Caco-2 (cell line): ENCODE data around the gene IL32. TPM values are rescaled to one million over a fixed set of nuclear protein-coding genes. Genes with fewer than 3 reads are reported as not detected.
"Not testable (repeated sequence)": the region's sequence is repeated elsewhere in the genome, so short reads cannot be mapped to it uniquely, and the experiment has no call there.

Source experiments
- BruUV-seq: library from RNA; stranded (reverse); fragments of 400-500 nt; replicated peaks from 2 replicates; lab custom pipeline; 2021; lab: Mats Ljungman, UMichigan
- CTCF ChIA-PET: fragments of 300-600 bp; sonication (Branson Sonifier 250); formaldehyde crosslinking; loops from one replicate; lab custom pipeline; 2022; ENCODE audit warnings: antibody characterized with exemption; lab: Charles Lee
- POLR2A ChIA-PET: fragments of 300-600 bp; sonication (Branson Sonifier 250); formaldehyde crosslinking; loops from one replicate; lab custom pipeline; 2022; ENCODE audit warnings: antibody characterized with exemption; lab: Charles Lee
- DNase-seq, 2 experiments: peaks; one replicate each; pipeline versions ENCODE4 v3.0.0 to v3.0.0-alpha.2; 2020 to 2022
- H3K27me3 ChIP-seq: replicated peaks from 2 replicates; pipeline ENCODE4 v1.6.0; 2011; ENCODE audit warnings: low read length; ENCODE audit not compliant: control insufficient read depth, insufficient read depth
- H3K36me3 ChIP-seq: 2 replicates; pipeline ENCODE4 v1.5.1; 2011; ENCODE audit warnings: low read length; ENCODE audit not compliant: control insufficient read depth, insufficient read depth
- H3K4me1 ChIP-seq: fragments of 250-450 bp; sonication (Bioruptor Pico); 2 replicates; pipeline ENCODE4 v1.5.1; 2020; ENCODE audit warnings: mild to moderate bottlenecking
- H3K4me3 ChIP-seq: 2 replicates; pipeline ENCODE4 v1.5.1; 2011; ENCODE audit warnings: low read depth, mild to moderate bottlenecking, control low read depth, low read length
- H3K9me3 ChIP-seq: fragments of 250-450 bp; sonication (Bioruptor Pico); 2 replicates; pipeline ENCODE4 v1.5.1; 2020; ENCODE audit warnings: mild to moderate bottlenecking, moderate library complexity
- H3K27ac Mint-ChIP-seq: one replicate; pipeline ENCODE4 v1.8.0; 2022; ENCODE audit warnings: mixed read lengths; ENCODE audit not compliant: unreplicated experiment
- H3K27me3 Mint-ChIP-seq: one replicate; pipeline ENCODE4 v1.8.0; 2022; ENCODE audit warnings: mixed read lengths; ENCODE audit not compliant: insufficient read depth, unreplicated experiment
- H3K36me3 Mint-ChIP-seq: one replicate; pipeline ENCODE4 v1.8.0; 2022; ENCODE audit warnings: mild to moderate bottlenecking, mixed read lengths; ENCODE audit not compliant: insufficient read depth, unreplicated experiment
- H3K4me1 Mint-ChIP-seq: one replicate; pipeline ENCODE4 v1.8.0; 2022; ENCODE audit warnings: low read depth, mixed read lengths; ENCODE audit not compliant: unreplicated experiment
- H3K4me3 Mint-ChIP-seq: one replicate; pipeline ENCODE4 v1.8.0; 2022; ENCODE audit warnings: mild to moderate bottlenecking, moderate library complexity, mixed read lengths; ENCODE audit not compliant: unreplicated experiment
- H3K9me3 Mint-ChIP-seq: one replicate; pipeline ENCODE4 v1.8.0; 2022; ENCODE audit warnings: mixed read lengths; ENCODE audit not compliant: unreplicated experiment
- intact Hi-C: fragments of 100-400 bp; cut with micrococcal nuclease; formaldehyde crosslinking; loops from one replicate; pipeline ENCODE4 v1.10.0; 2022; ENCODE audit not compliant: unreplicated experiment
- total RNA-seq: library from RNA; stranded (reverse); gene quantifications from 2 replicates; pipeline ENCODE4 v1.2.3, GENCODE V29; 2022
- TF ChIP-seq, protein P1 (sequence below), 2 experiments: fragments of 200-600 bp in 1 of 2; IDR thresholded peaks; 1 replicate in 1 of 2; 2 replicates in 1 of 2; pipeline versions ENCODE4 v1.5.1 to v1.8.0; 2011 to 2022; ENCODE audit warnings: antibody characterized with exemption in 1 of 2, control low read depth in 1 of 2, inconsistent platforms in 1 of 2, low read depth in 1 of 2, low read length in 1 of 2, mild to moderate bottlenecking in 1 of 2, moderate library complexity in 1 of 2; ENCODE audit not compliant: insufficient read depth in 1 of 2, severe bottlenecking in 1 of 2, unreplicated experiment in 1 of 2

The IL32 gene
- total RNA-seq, 1 experiment from 2014 or later: 149 TPM

GRCh38 chr16:3072576-3073263 lies 7.3 kb downstream of the IL32 start:
- H3K9me3 Mint-ChIP-seq, H3K36me3 Mint-ChIP-seq, H3K9me3 ChIP-seq, intact Hi-C loops, BruUV-seq, H3K4me3 ChIP-seq, CTCF ChIA-PET, H3K4me1 Mint-ChIP-seq, H3K27ac Mint-ChIP-seq, DNase-seq, H3K4me3 Mint-ChIP-seq, POLR2A ChIA-PET, H3K4me1 ChIP-seq, H3K36me3 ChIP-seq, H3K27me3 Mint-ChIP-seq, H3K27me3 ChIP-seq: not testable (repeated sequence)

DNA sequence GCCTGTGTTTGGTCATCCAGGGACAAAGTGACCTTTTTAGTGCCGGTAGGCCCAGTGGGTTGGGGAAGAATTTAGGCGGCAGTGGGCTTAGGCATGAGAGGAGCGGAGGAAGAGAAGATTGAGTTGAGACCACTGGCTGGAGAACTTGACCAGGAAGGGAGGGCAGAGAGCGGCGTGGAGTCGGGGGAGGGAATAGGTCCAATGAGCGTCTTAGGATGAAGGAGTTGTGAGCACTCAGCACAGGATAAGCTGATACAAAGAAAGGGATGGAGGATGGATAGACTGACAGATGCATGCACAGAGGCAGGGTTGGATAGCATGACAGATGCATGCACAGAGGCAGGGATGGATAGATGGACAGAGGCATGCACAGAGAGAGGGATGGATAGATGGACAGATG lies 8.0 kb downstream of the IL32 start:
- no peak overlapping the region for H3K4me3 ChIP-seq
- Mint-ChIP-seq H3K27ac (no peak overlapping the region), H3K4me3 (no peak overlapping the region), H3K27me3 (peaks cover 8% of the 10 kb centered on the region), H3K9me3 (no peaks in the 10 kb centered on the region), H3K4me1 (peaks cover 9% of the 10 kb centered on the region), H3K36me3 (peaks cover 6% of the 10 kb centered on the region)
- H3K36me3 ChIP-seq: no peaks in the 10 kb centered on the region
- TF ChIP-seq, protein P1, sequence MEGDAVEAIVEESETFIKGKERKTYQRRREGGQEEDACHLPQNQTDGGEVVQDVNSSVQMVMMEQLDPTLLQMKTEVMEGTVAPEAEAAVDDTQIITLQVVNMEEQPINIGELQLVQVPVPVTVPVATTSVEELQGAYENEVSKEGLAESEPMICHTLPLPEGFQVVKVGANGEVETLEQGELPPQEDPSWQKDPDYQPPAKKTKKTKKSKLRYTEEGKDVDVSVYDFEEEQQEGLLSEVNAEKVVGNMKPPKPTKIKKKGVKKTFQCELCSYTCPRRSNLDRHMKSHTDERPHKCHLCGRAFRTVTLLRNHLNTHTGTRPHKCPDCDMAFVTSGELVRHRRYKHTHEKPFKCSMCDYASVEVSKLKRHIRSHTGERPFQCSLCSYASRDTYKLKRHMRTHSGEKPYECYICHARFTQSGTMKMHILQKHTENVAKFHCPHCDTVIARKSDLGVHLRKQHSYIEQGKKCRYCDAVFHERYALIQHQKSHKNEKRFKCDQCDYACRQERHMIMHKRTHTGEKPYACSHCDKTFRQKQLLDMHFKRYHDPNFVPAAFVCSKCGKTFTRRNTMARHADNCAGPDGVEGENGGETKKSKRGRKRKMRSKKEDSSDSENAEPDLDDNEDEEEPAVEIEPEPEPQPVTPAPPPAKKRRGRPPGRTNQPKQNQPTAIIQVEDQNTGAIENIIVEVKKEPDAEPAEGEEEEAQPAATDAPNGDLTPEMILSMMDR (IDR thresholded peaks at IDR 0.05; ENCODE audit: insufficient read depth in 1 of 2, low read depth in 1 of 2, low read length in 1 of 2, severe bottlenecking in 1 of 2, unreplicated experiment in 1 of 2): no peak
- no peak for DNase-seq
- ChIA-PET CTCF (no interaction called here), POLR2A (no interaction called here)
- no peaks in the 10 kb centered on the region for H3K9me3 ChIP-seq
- intact Hi-C loops: no loop called here
- no TSS peak for BruUV-seq
- H3K27me3 ChIP-seq: no peaks in the 10 kb centered on the region
- H3K4me1 ChIP-seq: no peaks in the 10 kb centered on the region

DNA sequence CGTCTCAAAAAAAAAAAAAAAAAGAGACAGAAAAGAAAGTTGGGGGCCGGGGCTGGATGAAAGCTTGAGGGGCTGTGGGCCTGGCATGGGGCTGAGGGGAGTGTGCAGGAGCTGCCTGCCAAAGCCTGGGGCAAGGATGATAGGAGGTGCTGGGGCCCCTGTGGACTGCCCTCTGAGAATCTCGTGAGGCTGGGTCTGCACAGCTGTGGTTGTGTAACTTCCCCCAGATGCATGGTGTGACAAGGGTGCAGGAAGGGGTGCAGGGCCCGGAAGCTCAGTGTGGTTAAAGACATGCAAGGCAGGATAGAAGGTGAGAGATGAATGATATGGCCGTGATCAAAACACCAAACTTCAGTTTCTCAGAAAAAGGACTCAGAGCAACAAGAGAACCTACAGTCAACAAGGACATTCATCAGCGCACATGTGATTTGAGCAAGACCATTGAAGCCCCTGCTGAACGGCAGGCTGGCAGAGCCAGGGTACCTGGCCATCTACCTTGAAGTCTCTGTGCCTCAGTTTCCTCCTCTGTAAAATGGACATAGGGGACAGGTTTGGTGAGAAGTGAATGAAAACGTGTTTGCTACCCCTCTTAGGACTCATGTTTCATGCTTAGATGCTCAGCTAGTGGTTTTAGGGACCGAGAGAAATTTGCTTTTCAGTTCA lies 9.6 kb downstream of the IL32 start:
- CTCF ChIA-PET: interaction anchor here (0.6 to 0.7 kb wide), 3 partner anchors 23 to 83 kb away, joined by 3 to 12 read pairs (median 3); no protein-coding TSS in a partner anchor
- peaks cover 12% of the 10 kb centered on the region for H3K27me3 Mint-ChIP-seq
- no TSS peak for BruUV-seq

More for the DNA sequence above, 9.6 kb downstream of the IL32 start:
- Histone ChIP-seq H3K4me1 (no peaks in the 10 kb centered on the region), H3K4me3 (no peak overlapping the region), H3K27me3 (no peaks in the 10 kb centered on the region), H3K9me3 (no peaks in the 10 kb centered on the region), H3K36me3 (no peaks in the 10 kb centered on the region)
- POLR2A ChIA-PET: interaction anchor here (0.6 to 0.7 kb wide), 3 partner anchors 43 to 60 kb away, joined by 4 to 12 read pairs (median 5); no protein-coding TSS in a partner anchor
- TF ChIP-seq, protein P1 (IDR thresholded peaks at IDR 0.05; ENCODE audit: insufficient read depth in 1 of 2, low read depth in 1 of 2, low read length in 1 of 2, severe bottlenecking in 1 of 2, unreplicated experiment in 1 of 2): no peak
- intact Hi-C loops: no loop called here
- DNase-seq: no peak
- Mint-ChIP-seq H3K36me3 (peaks cover 6% of the 10 kb centered on the region), H3K9me3 (no peaks in the 10 kb centered on the region), H3K4me1 (peaks cover 9% of the 10 kb centered on the region), H3K4me3 (no peak overlapping the region), H3K27ac (no peak overlapping the region)
